ENCODE results near the gene ALDH1A1. TPM values are rescaled to one million over a fixed set of nuclear protein-coding genes. Genes with fewer than 3 reads are reported as not detected.

Gene ALDH1A1
- polyA plus RNA-seq (ENCODE audit: insufficient read length in 3 of 3): 100 to 1,000 TPM; 311 to 327 (median 323) TPM

DNA sequence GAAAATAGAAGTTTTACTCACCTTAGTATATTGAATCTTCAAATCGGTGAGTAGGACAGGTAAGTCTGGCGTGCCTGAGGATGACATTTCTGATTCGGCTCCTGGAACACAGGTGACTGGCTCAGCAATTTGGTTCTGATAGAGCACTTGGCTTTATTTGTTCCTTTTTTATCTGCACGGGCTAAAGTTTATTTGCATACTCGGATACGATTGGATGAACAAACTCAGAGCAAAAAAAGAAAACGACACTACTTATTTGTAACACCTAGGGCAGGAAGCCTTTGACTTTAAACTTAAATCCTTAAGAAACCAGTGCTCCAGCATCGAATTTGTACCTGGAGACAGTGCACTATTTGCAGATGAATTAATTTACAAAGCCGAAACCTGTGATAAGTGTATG lies at the start of gene ALDH1A1:
ALDH1A1 (minus strand) TSS at position 140 of the 400 bp plus-strand sequence; CDS start at position 87, 53 bp downstream.
- no peak for DNase-seq (ENCODE audit: low read depth in 3 of 3, low spot score in 2 of 3)

DNA sequence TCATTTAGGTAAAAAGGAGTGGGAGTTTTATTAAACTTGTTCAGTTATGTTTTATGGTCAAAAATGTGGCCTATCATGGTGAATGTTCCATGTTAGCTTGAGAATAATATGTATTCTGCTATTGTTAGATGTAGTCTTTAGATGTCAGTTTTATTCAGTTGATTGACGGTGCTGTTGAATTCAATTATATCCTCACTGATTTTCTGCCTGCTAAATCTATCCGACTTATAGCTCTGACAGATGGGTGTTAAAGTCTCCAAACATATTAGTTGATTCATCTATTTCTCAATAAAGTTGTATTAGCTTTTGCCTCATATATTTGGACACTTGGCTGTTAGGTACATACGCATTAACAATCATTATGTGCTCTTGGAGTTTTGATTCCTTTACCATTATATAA lies 49.0 kb upstream of the ALDH1A1 start:
- no peak for DNase-seq (ENCODE audit: low read depth in 3 of 3, low spot score in 2 of 3)

DNA sequence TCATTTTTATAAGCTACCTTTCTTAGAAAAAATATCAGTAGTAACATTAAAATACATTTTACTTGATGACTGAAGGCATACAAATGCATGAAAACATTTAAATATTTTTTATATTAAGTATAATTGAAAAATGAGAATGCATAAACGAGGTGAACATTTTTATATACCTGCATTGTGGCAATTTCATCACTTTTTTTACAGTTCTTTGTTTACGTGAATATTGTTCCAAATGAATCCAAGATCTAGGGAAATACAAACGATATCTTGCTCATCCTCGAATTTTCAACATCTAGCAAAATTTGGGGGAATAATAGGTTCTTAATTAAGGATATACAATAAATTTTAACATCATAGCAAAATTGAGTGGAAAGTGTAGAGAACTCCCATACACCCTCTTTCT lies 45.5 kb upstream of the ALDH1A1 start:
- DNase-seq (ENCODE audit: low read depth in 3 of 3, low spot score in 2 of 3): no peak

DNA sequence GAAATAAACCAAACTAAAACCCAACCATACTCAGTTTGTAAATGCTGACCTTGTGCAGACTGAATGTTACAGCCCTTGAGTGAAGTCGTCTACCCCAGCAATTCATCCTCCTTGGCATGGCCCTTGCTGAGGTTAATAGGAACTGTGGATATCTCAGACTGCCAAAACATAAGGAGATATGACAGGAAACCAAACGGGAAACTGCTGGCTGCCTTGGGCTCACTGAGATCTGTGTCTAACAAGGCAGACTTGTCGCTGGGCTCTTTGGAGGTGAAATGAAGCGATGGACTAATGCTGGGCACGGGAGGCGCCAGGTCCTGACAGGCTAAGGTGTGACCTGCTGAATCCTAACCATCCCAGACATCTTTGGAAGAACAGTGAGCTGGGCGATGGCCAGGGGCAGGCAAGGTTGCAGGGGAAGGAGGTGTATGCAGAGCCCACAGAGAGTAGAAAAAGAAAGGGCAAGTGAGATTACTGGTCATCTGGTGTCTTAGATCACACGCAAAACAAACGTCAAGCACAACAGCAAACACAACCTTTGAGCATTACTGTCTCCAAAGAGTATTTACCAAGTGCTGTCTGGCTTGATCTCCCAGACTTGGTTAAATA lies 44.6 kb upstream of the ALDH1A1 start:
- DNase-seq (ENCODE audit: low read depth in 3 of 3, low spot score in 2 of 3): no peak

DNA sequence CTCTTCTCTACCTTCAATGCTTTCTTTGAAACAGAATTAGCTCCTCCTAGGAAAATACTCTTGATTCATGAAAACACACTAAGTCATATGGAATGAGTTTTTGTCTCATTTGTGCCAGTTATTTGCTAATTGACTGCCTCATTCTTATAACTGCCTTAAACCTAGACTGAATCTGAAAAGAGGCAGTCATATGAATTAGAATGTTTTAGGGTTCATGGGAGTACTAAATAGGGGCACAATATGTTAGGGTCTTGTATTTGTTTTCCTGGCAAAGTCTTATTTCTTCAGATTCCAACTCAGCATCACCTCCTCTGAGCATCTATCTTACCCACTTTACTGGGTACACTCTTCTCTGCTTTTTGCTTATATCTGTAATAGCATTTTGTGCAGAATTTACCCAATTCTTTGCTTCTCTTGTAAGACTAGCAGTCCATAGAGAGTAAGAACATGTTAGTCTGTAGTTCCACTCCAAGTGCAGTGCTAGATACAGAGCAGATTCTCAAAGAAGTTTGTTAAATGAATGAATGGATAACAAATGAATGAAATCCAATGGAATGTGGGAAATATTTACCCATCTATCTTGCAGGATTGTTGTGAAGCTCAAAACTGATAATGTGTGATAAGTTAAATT lies 43.9 kb upstream of the ALDH1A1 start:
- no peak for DNase-seq (ENCODE audit: low read depth in 3 of 3, low spot score in 2 of 3)

DNA sequence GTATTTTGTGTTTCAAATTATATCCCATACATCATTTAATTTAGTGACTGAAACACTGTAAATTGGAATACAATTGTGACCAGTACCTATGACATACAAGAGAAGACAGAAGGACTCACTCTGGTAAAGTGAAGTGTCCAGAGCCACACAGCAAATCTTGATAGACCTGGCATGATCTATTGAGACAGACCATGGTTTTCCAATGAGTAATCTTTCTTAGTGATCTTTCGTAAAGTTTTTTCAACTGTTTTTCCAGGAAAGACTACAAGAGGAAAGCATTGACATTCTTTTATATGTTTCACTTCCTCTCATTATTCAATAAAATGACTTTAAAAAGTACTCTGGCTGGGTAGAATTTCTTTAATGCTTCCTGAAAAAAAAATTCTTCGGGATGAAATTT lies 43.3 kb upstream of the ALDH1A1 start:
- DNase-seq (ENCODE audit: low read depth in 3 of 3, low spot score in 2 of 3): no peak

DNA sequence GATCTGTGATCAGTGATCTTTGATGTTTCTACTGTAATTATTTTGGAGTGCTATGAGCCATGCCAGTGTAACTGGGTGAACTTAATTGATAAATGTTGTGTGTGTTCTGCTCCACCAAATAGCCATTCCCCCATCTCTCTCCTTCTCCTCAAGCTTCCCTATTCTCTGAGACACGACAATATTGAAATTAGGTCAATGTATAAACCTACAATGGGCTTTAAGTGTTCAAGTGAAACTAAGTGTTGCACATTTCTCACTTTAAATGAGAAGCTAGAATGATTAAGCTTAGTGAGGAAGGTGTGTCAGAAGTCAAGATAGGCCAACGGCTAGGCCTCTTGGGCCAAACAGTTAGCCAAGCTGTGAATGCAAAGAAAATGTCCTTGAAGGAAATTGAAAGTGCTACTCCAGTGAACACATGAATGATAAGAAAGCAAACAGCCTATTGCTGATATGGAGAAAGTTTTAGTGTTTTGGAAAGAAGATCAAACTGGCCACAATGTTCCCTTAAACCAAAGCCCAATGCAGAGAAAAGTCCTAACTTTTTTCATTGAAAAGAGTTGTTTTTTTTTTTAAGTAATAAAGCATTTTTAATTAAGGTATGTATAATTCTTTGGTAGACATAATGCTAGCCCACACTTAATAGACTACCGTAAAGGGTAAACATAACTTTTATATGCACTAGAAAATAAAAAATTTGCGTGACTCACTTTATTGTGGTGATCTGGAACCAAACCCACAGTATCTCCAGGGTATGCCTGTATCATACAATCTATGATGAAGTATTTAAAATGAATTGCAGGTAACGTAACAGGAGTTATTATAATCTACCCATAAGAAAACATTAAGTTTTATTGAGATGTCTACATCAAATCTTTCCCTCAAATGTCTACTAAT lies 42.5 kb upstream of the ALDH1A1 start:
- no peak for DNase-seq (ENCODE audit: low read depth in 3 of 3, low spot score in 2 of 3)

DNA sequence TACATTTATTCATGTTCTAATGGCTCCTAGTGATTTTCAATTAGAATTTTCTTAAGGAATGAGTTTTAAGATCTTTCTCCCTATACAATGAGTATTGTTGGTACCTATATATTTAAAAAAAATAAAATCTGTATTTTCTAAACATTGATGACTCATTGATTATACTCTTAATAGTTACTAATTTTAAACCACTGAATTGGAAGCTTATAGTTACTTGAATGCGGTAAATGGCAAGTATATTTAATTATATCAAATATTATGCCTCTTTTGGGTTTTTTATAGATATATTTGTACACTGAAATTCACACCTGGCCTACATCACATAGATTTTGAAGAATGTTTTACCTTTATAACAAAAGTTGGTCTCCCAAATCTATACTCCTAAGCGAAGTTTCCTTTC lies 38.9 kb upstream of the ALDH1A1 start:
- DNase-seq (ENCODE audit: low read depth in 3 of 3, low spot score in 2 of 3): no peak

DNA sequence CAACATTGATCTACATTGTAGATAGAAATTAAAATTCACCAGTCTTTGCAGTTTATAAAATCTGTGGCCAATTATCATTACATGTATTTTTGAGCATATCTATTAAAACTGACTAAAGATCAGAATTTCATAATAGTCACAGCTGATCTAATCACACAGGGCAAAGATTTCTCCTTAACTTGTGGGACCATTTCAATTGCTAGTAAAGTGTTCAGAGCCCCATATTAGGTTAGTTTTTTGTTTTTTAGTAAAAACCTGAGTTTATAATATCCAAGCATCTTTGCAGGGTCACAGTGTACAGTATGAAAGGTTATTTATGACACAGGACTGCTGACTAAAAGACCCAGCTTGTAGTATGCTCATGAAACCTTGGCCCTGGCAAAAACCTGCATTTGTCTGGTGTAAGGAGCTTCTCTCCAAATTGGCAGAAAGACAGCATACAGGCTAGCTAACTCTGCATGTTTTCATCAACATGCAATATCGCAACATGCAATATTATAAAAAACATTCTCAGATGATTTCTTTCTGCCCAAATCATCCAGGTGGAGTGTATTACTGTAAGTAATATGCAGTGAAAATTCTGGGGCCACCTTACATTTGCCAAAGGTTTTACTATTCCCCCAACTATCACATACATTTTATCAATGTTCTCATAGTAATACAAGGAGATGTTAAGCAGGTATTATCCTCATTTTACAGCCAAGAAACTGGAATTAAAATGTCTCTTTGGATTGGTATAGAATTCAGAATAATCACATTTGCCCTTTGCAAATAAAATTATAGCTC lies 37.7 kb upstream of the ALDH1A1 start:
- DNase-seq (ENCODE audit: low read depth in 3 of 3, low spot score in 2 of 3): no peak

DNA sequence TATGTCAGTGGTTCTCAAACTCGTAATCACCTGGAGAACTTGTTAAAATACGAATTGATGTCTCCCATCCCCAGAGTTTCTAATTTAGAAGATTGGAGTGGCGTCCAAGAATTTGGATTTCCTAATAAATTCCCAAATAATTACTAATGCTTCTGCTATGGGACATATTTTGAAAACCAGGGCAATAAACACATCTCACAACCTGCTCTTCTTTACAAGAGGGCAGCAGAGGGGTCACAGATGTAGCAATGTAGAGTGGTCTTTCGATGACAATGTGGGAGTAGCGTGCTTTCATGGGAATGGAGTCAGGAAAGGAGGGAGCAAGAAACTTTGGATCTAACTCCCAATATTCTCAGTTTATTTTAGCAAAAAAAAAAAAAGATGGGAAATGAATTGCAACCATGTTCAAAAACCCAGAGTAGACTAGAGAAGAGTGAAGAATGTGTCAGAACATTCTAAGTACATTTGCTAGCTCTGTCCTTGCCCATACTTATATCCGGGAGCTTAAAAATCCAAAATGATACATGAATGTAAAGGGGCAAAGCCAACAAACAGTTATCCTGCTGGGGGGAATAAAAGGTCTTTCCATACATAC lies 33.8 kb upstream of the ALDH1A1 start:
- DNase-seq (ENCODE audit: low read depth in 3 of 3, low spot score in 2 of 3): no peak

DNA sequence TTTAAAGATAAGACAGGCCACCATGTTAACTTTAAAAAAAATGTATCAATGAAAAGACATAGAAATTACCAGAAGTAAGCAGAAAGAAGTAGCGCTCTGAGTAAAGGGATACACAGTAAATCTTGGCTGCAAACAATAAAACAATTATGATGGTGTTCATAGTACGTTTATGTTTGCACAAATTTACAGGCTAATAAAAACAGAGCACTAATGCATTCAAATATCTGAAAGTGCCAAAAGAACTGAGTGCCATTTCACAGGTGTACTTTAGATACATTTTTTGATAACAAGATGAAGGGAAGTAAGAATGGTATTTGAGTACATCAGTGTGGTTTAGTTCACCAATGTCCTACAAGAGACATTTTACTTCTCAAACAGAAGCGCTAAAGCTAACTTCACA lies 32.9 kb upstream of the ALDH1A1 start:
- no peak for DNase-seq (ENCODE audit: low read depth in 3 of 3, low spot score in 2 of 3)

DNA sequence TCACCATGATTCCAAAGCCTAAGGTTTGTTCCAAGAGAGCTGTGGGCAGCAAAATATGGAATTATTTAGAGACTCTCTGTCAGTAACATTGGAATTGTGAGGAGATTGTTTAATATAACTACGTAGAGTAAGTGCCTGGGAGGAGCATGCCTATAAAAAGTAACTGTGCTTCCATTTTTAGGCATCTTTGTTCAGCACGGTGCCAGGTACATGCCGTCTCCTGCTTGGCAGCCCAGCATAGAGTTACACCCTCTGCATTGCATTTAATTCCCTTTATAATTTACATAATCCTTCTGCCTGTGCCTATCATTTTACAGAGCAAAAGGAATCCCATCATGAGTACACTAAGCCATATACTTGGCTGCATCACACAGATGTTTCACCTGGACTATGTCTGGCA lies 32.1 kb upstream of the ALDH1A1 start:
- no peak for DNase-seq (ENCODE audit: low read depth in 3 of 3, low spot score in 2 of 3)

DNA sequence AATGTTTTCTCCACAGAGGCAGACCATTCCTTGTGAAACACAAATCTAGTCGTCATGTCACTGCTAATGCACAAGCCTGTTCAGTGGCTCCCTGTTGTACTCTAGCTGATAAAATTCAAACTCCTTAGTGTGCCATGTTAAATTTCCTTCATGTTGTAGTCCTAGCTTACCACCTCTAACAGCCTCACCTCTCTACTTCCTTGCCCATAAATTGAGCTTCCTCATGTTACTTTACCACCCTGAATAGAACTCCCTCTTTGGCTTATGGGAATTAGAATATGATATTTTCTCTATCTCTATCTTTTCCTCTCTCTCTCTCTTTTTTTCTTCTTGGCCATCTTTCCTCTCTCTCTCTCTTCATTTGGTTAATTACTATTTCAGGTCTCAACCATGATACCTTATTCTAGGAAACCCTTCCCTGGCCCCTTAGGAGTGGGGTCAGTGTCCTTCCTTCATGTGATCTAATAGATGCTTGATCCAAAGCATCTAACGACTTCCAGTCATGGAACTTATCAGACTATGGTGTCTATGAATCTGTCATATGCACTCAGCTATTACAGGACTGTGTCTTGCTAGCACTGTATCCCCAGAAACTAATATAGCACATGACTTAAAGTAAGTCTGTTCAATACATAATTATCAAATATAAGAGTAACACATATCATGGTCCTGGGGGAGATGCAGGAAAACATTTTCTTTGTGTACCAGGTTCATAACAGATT lies 31.5 kb upstream of the ALDH1A1 start:
- no peak for DNase-seq (ENCODE audit: low read depth in 3 of 3, low spot score in 2 of 3)

DNA sequence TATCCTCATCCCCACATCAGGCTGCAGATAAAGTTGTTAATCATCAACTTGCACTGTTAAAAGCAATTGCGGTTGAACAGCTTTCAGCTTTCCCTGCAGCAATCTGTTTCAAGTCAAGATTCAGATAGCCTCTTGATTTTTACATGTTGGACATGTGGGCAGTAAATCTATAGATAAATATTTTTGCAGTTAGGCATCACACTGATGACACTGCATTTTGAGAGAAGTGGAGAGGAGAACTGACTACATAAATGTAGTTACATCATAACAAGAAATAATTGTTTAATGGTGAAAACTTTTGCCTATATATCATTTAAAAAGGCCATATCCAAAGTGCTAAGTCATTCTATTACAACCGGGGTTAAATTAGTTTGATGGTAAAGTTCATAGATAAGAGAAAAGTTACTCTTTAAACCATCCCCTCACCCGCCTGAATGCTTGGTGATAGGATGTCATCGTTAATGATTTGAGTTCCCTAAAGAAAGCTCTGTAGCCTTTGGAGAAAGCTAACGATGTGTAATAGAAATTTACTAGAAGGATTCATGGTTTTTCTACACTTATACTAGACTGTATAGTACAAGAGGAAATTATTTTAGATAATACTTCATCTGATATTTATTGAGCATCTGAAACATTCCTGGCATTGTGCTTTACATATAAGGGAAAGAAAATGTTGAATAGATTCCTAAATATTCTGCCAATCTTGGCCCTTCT lies 30.8 kb upstream of the ALDH1A1 start:
- DNase-seq (ENCODE audit: low read depth in 3 of 3, low spot score in 2 of 3): no peak

DNA sequence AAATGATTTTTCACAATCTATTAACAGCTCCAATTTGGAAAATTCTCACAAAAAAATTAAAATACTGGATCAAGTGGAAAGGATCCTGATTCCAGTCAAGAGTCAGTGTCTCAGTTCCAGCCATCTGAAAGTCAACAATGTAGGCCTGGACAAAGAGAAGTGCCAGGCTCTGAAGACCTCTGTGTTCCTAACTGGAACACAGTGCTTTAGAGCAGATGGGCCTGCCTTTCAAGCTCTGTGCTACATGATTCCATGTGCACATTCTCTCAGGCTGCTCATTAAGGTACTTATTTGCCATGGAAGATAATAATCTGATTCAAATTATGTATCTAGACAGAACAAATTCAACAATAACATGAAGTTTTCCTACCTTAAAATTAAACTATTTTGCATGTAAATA lies 30.2 kb upstream of the ALDH1A1 start:
- no peak for DNase-seq (ENCODE audit: low read depth in 3 of 3, low spot score in 2 of 3)

DNA sequence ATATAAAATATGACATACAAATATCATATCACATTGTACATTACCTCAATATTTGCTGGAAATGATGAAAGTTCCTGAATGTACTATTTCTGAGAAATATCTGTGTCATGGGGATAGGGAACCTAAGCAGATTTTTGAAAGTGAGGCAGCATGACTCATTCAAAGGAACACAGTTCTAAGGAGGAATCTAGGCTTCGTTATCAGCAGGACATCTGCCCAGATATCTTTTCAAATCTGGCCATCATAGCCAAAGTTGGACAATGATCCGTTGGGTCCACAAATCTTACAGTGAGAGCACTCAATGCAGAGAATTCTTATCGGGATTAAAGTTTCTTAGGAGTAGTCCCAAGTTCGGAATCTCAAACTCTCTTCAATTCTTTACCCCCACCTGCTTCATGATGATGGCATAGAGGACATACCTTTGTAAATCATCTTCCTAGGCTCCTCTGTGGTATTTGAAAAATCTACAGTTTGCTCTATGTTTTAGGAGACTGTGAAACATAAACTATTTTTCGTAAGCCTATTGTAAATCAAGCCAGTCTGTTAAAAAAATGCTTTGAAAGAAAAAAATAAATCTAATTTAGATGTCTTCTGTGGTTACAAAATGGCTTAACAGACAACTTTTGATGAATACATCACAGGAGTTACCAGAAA lies 29.4 kb upstream of the ALDH1A1 start:
- no peak for DNase-seq (ENCODE audit: low read depth in 3 of 3, low spot score in 2 of 3)

DNA sequence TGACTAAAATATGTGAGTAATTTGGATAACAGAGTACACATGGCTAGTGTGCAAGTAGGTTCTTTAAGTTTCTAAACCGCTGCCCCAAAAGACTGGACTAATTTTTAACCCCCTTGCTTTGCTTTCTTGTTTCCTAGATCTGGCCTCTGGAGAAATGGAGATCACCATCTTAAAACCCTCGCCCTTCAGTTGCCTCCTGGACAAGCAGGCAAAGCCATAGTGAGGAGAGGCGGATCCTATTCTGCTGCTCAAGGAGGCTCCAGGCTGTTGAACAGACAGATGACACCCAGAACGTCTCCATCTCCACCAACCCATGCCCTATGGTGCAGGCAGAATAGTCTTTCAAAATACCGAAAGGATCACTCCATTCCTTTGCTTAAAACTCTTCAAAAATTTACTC lies 28.6 kb upstream of the ALDH1A1 start:
- no peak for DNase-seq (ENCODE audit: low read depth in 3 of 3, low spot score in 2 of 3)

DNA sequence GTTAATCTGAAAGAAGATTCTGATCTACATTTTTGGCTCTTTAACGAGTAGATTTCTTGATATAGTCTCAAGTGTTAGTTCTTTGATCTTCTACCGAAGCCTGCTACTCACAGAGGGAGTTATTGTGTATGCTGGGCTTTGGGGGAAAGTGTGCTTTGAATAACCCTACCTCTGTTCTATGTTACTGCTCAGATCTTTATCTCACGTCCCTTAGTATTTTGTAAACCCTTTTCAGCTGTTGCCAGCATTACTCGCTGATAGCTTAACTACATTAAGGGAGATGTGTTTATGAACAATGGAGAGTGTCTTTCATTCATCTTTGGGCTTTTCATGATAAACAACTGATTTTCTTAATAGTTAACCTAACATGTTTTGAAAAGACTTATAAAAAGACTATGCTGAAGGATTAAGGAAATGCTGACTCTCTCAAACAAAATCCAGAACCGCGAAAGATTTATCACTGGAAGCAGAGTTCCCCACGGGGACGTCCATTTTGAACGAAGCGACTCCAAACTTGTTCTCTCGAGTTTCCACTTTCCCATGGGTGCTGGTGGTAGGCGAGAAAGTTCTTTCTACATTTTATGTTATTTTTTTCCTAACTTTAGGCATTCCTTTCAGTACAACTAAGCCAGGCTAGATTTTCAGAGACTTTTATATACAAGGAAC lies 27.9 kb upstream of the ALDH1A1 start:
- no peak for DNase-seq (ENCODE audit: low read depth in 3 of 3, low spot score in 2 of 3)

All from right renal cortex interstitium (tissue), 3 donors.